Omental fat pad (tissue), 4 donors: ENCODE data around the gene ALDH5A1. TPM values are rescaled to one million over a fixed set of nuclear protein-coding genes. Genes with fewer than 3 reads are reported as not detected.

ENCODE experiments used
- ATAC-seq: fragments of 150-250 bp; one replicate; pipeline ENCODE4 v1.9.1; 2016; ENCODE audit warnings: mild to moderate bottlenecking, moderate library complexity; ENCODE audit not compliant: low FRiP score
- DNase-seq: peaks from one replicate; pipeline ENCODE4 v3.0.0-alpha.2; 2019; ENCODE audit warnings: low spot score
- CTCF ChIP-seq, 3 donors: fragments of 450-650 bp; IDR thresholded peaks; one replicate each; pipeline ENCODE4 v1.5.1; 2016 to 2017; ENCODE audit warnings: antibody characterized with exemption in 3 of 3, mild to moderate bottlenecking in 3 of 3, moderate library complexity in 2 of 3
- total RNA-seq, 4 donors: library from RNA; depleted of rRNA; stranded (reverse); fragments of >200 nt; gene quantifications; one replicate each; pipeline ENCODE4 v1.1.0, GENCODE V29; 2016

The ALDH5A1 gene
- total RNA-seq, 4 donors from 2014 or later = 3.8 to 6.1 (median 4.9) TPM

GRCh38 chr6:24484657-24485323, 10.0 kb upstream of the ALDH5A1 start:
- no peak for ATAC-seq
- no peak for DNase-seq
- no peak for TF ChIP-seq CTCF (IDR thresholded peaks at IDR 0.05)

- TF ChIP-seq CTCF (IDR thresholded peaks at IDR 0.05) = no peak
- DNase-seq = no peak
- no peak for ATAC-seq
Measured at GRCh38 chr6:24486065-24486464, 8.7 kb upstream of the ALDH5A1 start.

GRCh38 chr6:24489470-24489869, 5.3 kb upstream of the ALDH5A1 start, which contains the start of gene GPLD1:
GPLD1 (minus strand) TSS chr6:24489578; CDS start chr6:24489511, 67 bp downstream.
- TF ChIP-seq CTCF (IDR thresholded peaks at IDR 0.05) = no peak
- DNase-seq (no peak), ATAC-seq (no peak)

GRCh38 chr6:24489881-24490280, 4.9 kb upstream of the ALDH5A1 start:
- no peak for TF ChIP-seq CTCF (IDR thresholded peaks at IDR 0.05)
- DNase-seq = no peak
- peak; percentile 37 for ATAC-seq

GRCh38 chr6:24490948-24491347, 3.8 kb upstream of the ALDH5A1 start:
- no peak for ATAC-seq
- no peak for TF ChIP-seq CTCF (IDR thresholded peaks at IDR 0.05)
- no peak for DNase-seq

- TF ChIP-seq CTCF (IDR thresholded peaks at IDR 0.05) = no peak
- DNase-seq (no peak), ATAC-seq (no peak)
Measured at GRCh38 chr6:24492475-24492874, 2.3 kb upstream of the ALDH5A1 start.
